Endothelial cell (in vitro differentiated cells): ENCODE measurements around the gene TXNDC15. TPM values are rescaled to one million over a fixed set of nuclear protein-coding genes. Genes with fewer than 3 reads are reported as not detected.
"Not testable (repeated sequence)": the region's sequence is repeated elsewhere in the genome, so short reads cannot be mapped to it uniquely, and the experiment has no call there.

ENCODE experiments used
- DNase-seq: peaks from one replicate; pipeline ENCODE4 v3.0.0; 2021; ENCODE audit warnings: low spot score
- H3K27ac Mint-ChIP-seq: one replicate; pipeline ENCODE4 v1.8.0; 2021; ENCODE audit warnings: mixed read lengths, inconsistent platforms; ENCODE audit not compliant: unreplicated experiment
- H3K27me3 Mint-ChIP-seq: one replicate; pipeline ENCODE4 v1.8.0; 2021; ENCODE audit warnings: mild to moderate bottlenecking, moderate library complexity, mixed read lengths, inconsistent platforms; ENCODE audit not compliant: unreplicated experiment
- H3K36me3 Mint-ChIP-seq: one replicate; pipeline ENCODE4 v1.8.0; 2021; ENCODE audit warnings: mild to moderate bottlenecking, low read depth, mixed read lengths, inconsistent platforms; ENCODE audit not compliant: unreplicated experiment
- H3K4me1 Mint-ChIP-seq: one replicate; pipeline ENCODE4 v1.8.0; 2021; ENCODE audit warnings: mild to moderate bottlenecking, mixed read lengths, inconsistent platforms; ENCODE audit not compliant: unreplicated experiment
- H3K4me3 Mint-ChIP-seq: one replicate; pipeline ENCODE4 v1.8.0; 2021; ENCODE audit warnings: mild to moderate bottlenecking, mixed read lengths, inconsistent platforms; ENCODE audit not compliant: unreplicated experiment
- H3K9me3 Mint-ChIP-seq: one replicate; pipeline ENCODE4 v1.8.0; 2021; ENCODE audit warnings: mixed read lengths, inconsistent platforms; ENCODE audit not compliant: unreplicated experiment
- total RNA-seq: library from RNA; stranded (reverse); fragmentation: NEBNext Ultra II Directional; extraction: Animal tissue kit (Norgen Biotek cat#: 25700); gene quantifications from one replicate; pipeline ENCODE4 v1.2.1, GENCODE V29; 2021; ENCODE audit not compliant: unreplicated experiment
- TF ChIP-seq, protein P1 (sequence below): fragments of 200-600 bp; sonication (generic); IDR thresholded peaks from one replicate; pipeline ENCODE4 v1.5.0; 2021; ENCODE audit warnings: antibody characterized with exemption; ENCODE audit not compliant: unreplicated experiment

TXNDC15 gene
- total RNA-seq, 1 donor from 2014 or later = 40.5 TPM

DNA sequence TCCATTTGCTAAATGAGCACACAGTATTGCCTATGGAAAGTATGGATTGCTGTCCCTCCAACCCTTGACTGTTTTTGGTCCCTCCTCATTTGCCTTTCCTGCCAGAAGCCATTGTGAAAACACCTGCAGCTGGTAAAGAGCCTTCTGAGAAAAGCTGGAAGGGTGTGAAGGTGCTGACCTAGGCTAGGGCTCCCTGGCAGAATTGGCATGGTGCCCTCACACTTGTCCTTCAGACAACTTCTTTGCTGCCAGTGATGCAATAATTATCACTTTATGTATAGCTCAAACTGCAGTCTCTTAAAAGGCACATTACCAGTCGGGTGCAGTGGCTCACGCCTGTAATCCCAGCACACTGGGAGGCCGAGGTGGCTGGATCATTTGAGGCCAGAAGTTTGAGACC is 4.2 kb downstream of the TXNDC15 start:
- Mint-ChIP-seq H3K4me1 (peaks cover 10% of the 10 kb centered on the region), H3K4me3 (no peak overlapping the region), H3K9me3 (no peaks in the 10 kb centered on the region), H3K36me3 (peaks cover 5% of the 10 kb centered on the region), H3K27ac (no peak overlapping the region), H3K27me3 (no peaks in the 10 kb centered on the region)
- TF ChIP-seq, protein P1, sequence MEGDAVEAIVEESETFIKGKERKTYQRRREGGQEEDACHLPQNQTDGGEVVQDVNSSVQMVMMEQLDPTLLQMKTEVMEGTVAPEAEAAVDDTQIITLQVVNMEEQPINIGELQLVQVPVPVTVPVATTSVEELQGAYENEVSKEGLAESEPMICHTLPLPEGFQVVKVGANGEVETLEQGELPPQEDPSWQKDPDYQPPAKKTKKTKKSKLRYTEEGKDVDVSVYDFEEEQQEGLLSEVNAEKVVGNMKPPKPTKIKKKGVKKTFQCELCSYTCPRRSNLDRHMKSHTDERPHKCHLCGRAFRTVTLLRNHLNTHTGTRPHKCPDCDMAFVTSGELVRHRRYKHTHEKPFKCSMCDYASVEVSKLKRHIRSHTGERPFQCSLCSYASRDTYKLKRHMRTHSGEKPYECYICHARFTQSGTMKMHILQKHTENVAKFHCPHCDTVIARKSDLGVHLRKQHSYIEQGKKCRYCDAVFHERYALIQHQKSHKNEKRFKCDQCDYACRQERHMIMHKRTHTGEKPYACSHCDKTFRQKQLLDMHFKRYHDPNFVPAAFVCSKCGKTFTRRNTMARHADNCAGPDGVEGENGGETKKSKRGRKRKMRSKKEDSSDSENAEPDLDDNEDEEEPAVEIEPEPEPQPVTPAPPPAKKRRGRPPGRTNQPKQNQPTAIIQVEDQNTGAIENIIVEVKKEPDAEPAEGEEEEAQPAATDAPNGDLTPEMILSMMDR = no peak
- no peak for DNase-seq

DNA sequence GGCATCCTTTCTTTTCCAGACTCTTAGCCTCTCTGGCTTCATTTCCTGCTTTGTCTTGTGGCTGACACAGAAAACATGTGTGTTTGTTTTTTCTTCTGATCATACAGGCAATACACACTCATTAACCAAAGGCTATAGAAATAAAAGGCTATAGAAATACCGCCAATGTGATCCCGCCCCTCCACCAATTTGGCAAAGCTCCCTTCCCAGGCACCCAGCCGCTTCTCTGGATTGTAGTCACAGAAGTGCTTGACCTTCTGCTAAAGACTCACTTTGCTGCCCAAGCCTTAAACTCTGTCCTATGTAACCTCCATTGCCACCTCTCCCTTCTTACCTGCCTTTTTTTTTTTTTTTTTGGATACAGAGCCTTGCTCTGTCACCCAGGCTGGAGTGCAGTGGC is 5.3 kb downstream of the TXNDC15 start:
- TF ChIP-seq, protein P1 = no peak
- Mint-ChIP-seq H3K4me3 (no peak overlapping the region), H3K27ac (no peak overlapping the region), H3K36me3 (peaks cover 5% of the 10 kb centered on the region), H3K4me1 (peaks cover 10% of the 10 kb centered on the region), H3K27me3 (no peaks in the 10 kb centered on the region), H3K9me3 (no peaks in the 10 kb centered on the region)
- no peak for DNase-seq

DNA sequence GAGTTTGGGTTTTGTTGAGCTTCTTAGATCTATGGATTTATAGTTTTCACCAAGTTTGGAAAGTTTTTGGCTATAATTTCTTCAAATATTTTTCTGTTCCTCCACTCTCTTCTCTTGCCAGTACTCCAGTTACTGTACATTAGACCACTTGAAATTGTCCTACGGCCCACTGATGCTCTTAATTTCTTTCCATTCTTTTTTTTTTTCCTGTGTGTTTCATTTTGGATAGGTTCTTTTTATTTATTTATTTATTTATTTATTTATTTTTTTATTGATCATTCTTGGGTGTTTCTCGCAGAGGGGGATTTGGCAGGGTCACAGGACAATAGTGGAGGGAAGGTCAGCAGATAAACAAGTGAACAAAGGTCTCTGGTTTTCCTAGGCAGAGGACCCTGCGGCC is 6.8 kb downstream of the TXNDC15 start:
- not testable (repeated sequence) for H3K4me1 Mint-ChIP-seq, H3K27ac Mint-ChIP-seq, H3K4me3 Mint-ChIP-seq, H3K36me3 Mint-ChIP-seq, DNase-seq, H3K9me3 Mint-ChIP-seq, H3K27me3 Mint-ChIP-seq

GRCh38 chr5:134881711-134882110 is 7.5 kb downstream of the TXNDC15 start:
- not testable (repeated sequence) for H3K9me3 Mint-ChIP-seq, DNase-seq, H3K4me3 Mint-ChIP-seq, H3K27ac Mint-ChIP-seq, H3K36me3 Mint-ChIP-seq, H3K4me1 Mint-ChIP-seq, H3K27me3 Mint-ChIP-seq

- Mint-ChIP-seq H3K36me3 (peaks cover 8% of the 10 kb centered on the region), H3K4me1 (no peaks in the 10 kb centered on the region), H3K27ac (no peak overlapping the region), H3K27me3 (peaks cover 1% of the 10 kb centered on the region), H3K4me3 (peak overlapping the region; percentile 39), H3K9me3 (no peaks in the 10 kb centered on the region)
- no peak for DNase-seq
- TF ChIP-seq, protein P1 = no peak
Measured at GRCh38 chr5:134887593-134888159, 13.5 kb downstream of the TXNDC15 start.

DNA sequence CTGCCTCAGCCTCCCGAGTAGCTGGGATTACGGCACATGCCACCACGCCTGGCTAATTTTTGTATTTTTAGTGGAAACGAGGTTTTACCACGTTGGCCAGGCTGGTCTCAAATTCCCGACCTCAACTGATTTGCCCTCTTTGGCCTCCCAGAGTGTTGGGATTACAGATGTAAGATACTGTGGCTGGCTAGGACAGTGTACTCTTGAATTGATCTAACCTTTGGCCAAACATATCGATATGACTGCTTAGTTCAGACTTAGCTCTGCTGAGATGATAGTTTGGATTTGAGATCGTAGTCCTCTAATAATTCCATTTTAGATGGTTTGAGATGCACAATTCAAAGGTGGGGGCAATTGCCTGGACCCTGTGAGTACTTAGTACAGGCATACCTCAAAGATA is 15.2 kb downstream of the TXNDC15 start:
- DNase-seq = no peak
- TF ChIP-seq, protein P1 = no peak
- Mint-ChIP-seq H3K4me3 (no peak overlapping the region), H3K27ac (no peak overlapping the region), H3K4me1 (no peaks in the 10 kb centered on the region), H3K9me3 (no peaks in the 10 kb centered on the region), H3K27me3 (peaks cover 1% of the 10 kb centered on the region), H3K36me3 (peaks cover 15% of the 10 kb centered on the region)
